Measurements from ENCODE around the gene MYO16.

MYO16 gene

DNA sequence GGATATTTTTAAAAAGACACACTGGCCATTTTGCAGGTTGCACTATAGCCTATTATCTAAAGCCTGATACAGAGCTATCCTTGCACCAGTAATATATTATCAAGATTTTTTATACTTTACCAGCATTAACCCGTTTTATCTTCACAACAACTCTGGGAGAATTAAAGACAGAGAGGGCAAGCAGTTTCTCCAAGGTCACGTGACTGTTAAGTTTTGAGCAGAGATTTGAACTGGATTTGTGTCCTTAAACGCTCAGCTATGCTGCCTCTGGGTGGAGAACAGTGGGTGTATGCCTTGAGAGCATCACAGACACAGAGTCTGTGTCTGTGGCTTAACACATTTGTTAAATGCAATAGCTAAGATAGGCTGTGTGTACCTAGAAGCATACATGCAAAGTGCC is 147.2 kb downstream of the MYO16 start:
- WGBS = 92% methylated on average over 3 of the region's 3 CpGs
- H3K9me3 ChIP-seq (ENCODE audit: control insufficient read depth, low read length) = no peaks in the 10 kb centered on the region

GRCh38 chr13:108777421-108778420 is 148.3 kb downstream of the MYO16 start:
- Histone ChIP-seq H3K4me2 (ENCODE audit: low read length, poor library complexity, severe bottlenecking) (peak overlapping the region; percentile 4), H3K18ac (ENCODE audit: low read depth in 1 of 2, low read length in 2 of 2) (no peak overlapping the region), H2BK15ac (ENCODE audit: low read depth, poor library complexity, severe bottlenecking) (no peak overlapping the region), H3K14ac (ENCODE audit: low read length in 2 of 2) (no peak overlapping the region), H3K27me3 (ENCODE audit: control insufficient read depth in 1 of 2, insufficient read depth in 1 of 2, low read length in 2 of 2) (no peaks in the 10 kb centered on the region), H2AK5ac (ENCODE audit: low read length, severe bottlenecking) (peak overlapping the region; percentile 23), H4K8ac (ENCODE audit: low read length) (no peak overlapping the region), H2BK5ac (ENCODE audit: low read depth, low read length, poor library complexity, severe bottlenecking) (peak overlapping the region; percentile 54), H3K9ac (ENCODE audit: low read length) (no peak overlapping the region), H3K36me3 (ENCODE audit: control insufficient read depth in 1 of 2, insufficient read depth in 2 of 2, low read depth in 1 of 2, low read length in 2 of 2) (no peaks in the 10 kb centered on the region), H3K4me3 (ENCODE audit: insufficient read depth in 1 of 2, low read depth in 1 of 2, low read length in 2 of 2) (no peak overlapping the region), H4K91ac (ENCODE audit: low read length) (no peak overlapping the region), H3K4me1 (ENCODE audit: control insufficient read depth, insufficient read depth, low read depth, low read length) (peaks cover 10% of the 10 kb centered on the region), H3K79me1 (replicated peaks; ENCODE audit: low read length, poor library complexity, severe bottlenecking) (no peaks in the 10 kb centered on the region), H3K4ac (ENCODE audit: low read depth in 1 of 2, low read length in 2 of 2) (no peak overlapping the region), H2AFZ (ENCODE audit: low read depth, low read length) (no peak overlapping the region), H3K27ac (ENCODE audit: low read length, poor library complexity, severe bottlenecking) (peak overlapping the region; percentile 78), H2BK120ac (ENCODE audit: low read depth, low read length) (no peak overlapping the region), H3K9me3 (ENCODE audit: control insufficient read depth, low read length) (no peaks in the 10 kb centered on the region), H3K23ac (ENCODE audit: low read length in 2 of 2) (no peak overlapping the region), H2BK12ac (ENCODE audit: low read length in 2 of 2) (no peak overlapping the region)
- DNase-seq = peak; percentile 40
- 39% methylated on average over 6 of the region's 9 CpGs for WGBS

More for the DNA sequence above, 147.2 kb downstream of the MYO16 start:
- Histone ChIP-seq H3K14ac (ENCODE audit: low read length in 2 of 2) (no peak overlapping the region), H2AK5ac (ENCODE audit: low read length, severe bottlenecking) (peak overlapping the region; percentile 89), H4K91ac (ENCODE audit: low read length) (no peak overlapping the region), H2BK15ac (ENCODE audit: low read depth, poor library complexity, severe bottlenecking) (no peak overlapping the region), H3K18ac (ENCODE audit: low read depth in 1 of 2, low read length in 2 of 2) (no peak overlapping the region), H2BK120ac (ENCODE audit: low read depth, low read length) (no peak overlapping the region), H2BK5ac (ENCODE audit: low read depth, low read length, poor library complexity, severe bottlenecking) (no peak overlapping the region), H3K27me3 (ENCODE audit: control insufficient read depth in 1 of 2, insufficient read depth in 1 of 2, low read length in 2 of 2) (no peaks in the 10 kb centered on the region), H4K8ac (ENCODE audit: low read length) (no peak overlapping the region), H3K4ac (ENCODE audit: low read depth in 1 of 2, low read length in 2 of 2) (no peak overlapping the region), H3K4me3 (ENCODE audit: insufficient read depth in 1 of 2, low read depth in 1 of 2, low read length in 2 of 2) (no peak overlapping the region), H3K23ac (ENCODE audit: low read length in 2 of 2) (no peak overlapping the region), H2BK12ac (ENCODE audit: low read length in 2 of 2) (no peak overlapping the region), H3K4me1 (ENCODE audit: control insufficient read depth, insufficient read depth, low read depth, low read length) (peaks cover 10% of the 10 kb centered on the region), H3K9ac (ENCODE audit: low read length) (no peak overlapping the region), H3K79me1 (replicated peaks; ENCODE audit: low read length, poor library complexity, severe bottlenecking) (no peaks in the 10 kb centered on the region), H2AFZ (ENCODE audit: low read depth, low read length) (no peak overlapping the region), H3K27ac (ENCODE audit: low read length, poor library complexity, severe bottlenecking) (peak overlapping the region; percentile 78), H3K36me3 (ENCODE audit: control insufficient read depth in 1 of 2, insufficient read depth in 2 of 2, low read depth in 1 of 2, low read length in 2 of 2) (no peaks in the 10 kb centered on the region), H3K4me2 (ENCODE audit: low read length, poor library complexity, severe bottlenecking) (no peak overlapping the region)
- no peak for DNase-seq

GRCh38 chr13:108779308-108779707 is 149.9 kb downstream of the MYO16 start:
- no peaks in the 10 kb centered on the region for H3K9me3 ChIP-seq (ENCODE audit: control insufficient read depth, low read length)
- H4K91ac ChIP-seq (ENCODE audit: low read length) = no peak overlapping the region
- peak overlapping the region; percentile 90 for H2AK5ac ChIP-seq (ENCODE audit: low read length, severe bottlenecking)
- no peak overlapping the region for H3K18ac ChIP-seq (ENCODE audit: low read depth in 1 of 2, low read length in 2 of 2)
- no peak overlapping the region for H3K4ac ChIP-seq (ENCODE audit: low read depth in 1 of 2, low read length in 2 of 2)
- H3K79me1 ChIP-seq (replicated peaks; ENCODE audit: low read length, poor library complexity, severe bottlenecking) = no peaks in the 10 kb centered on the region
- no peaks in the 10 kb centered on the region for H3K27me3 ChIP-seq (ENCODE audit: control insufficient read depth in 1 of 2, insufficient read depth in 1 of 2, low read length in 2 of 2)
- H2BK120ac ChIP-seq (ENCODE audit: low read depth, low read length) = no peak overlapping the region
- H3K36me3 ChIP-seq (ENCODE audit: control insufficient read depth in 1 of 2, insufficient read depth in 2 of 2, low read depth in 1 of 2, low read length in 2 of 2) = no peaks in the 10 kb centered on the region
- H2BK5ac ChIP-seq (ENCODE audit: low read depth, low read length, poor library complexity, severe bottlenecking) = no peak overlapping the region
- peak overlapping the region; percentile 13 for H3K27ac ChIP-seq (ENCODE audit: low read length, poor library complexity, severe bottlenecking)
- H2BK15ac ChIP-seq (ENCODE audit: low read depth, poor library complexity, severe bottlenecking) = no peak overlapping the region
- H3K14ac ChIP-seq (ENCODE audit: low read length in 2 of 2) = no peak overlapping the region
- 98% methylated on average over 2 of the region's 2 CpGs for WGBS
- H3K4me2 ChIP-seq (ENCODE audit: low read length, poor library complexity, severe bottlenecking) = no peak overlapping the region
- H2BK12ac ChIP-seq (ENCODE audit: low read length in 2 of 2) = no peak overlapping the region
- no peak for DNase-seq
- no peak overlapping the region for H4K8ac ChIP-seq (ENCODE audit: low read length)
- H3K23ac ChIP-seq (ENCODE audit: low read length in 2 of 2) = no peak overlapping the region
- H3K9ac ChIP-seq (ENCODE audit: low read length) = no peak overlapping the region
- H3K4me1 ChIP-seq (ENCODE audit: control insufficient read depth, insufficient read depth, low read depth, low read length) = peaks cover 10% of the 10 kb centered on the region
- no peak overlapping the region for H2AFZ ChIP-seq (ENCODE audit: low read depth, low read length)
- H3K4me3 ChIP-seq (ENCODE audit: insufficient read depth in 1 of 2, low read depth in 1 of 2, low read length in 2 of 2) = no peak overlapping the region

- Histone ChIP-seq H3K4me1 (ENCODE audit: control insufficient read depth, insufficient read depth, low read depth, low read length) (peaks cover 10% of the 10 kb centered on the region), H3K27me3 (ENCODE audit: control insufficient read depth in 1 of 2, insufficient read depth in 1 of 2, low read length in 2 of 2) (no peaks in the 10 kb centered on the region), H3K9me3 (ENCODE audit: control insufficient read depth, low read length) (no peaks in the 10 kb centered on the region), H2BK120ac (ENCODE audit: low read depth, low read length) (no peak overlapping the region), H3K18ac (ENCODE audit: low read depth in 1 of 2, low read length in 2 of 2) (no peak overlapping the region), H3K79me1 (replicated peaks; ENCODE audit: low read length, poor library complexity, severe bottlenecking) (no peaks in the 10 kb centered on the region), H3K9ac (ENCODE audit: low read length) (no peak overlapping the region), H3K4me2 (ENCODE audit: low read length, poor library complexity, severe bottlenecking) (no peak overlapping the region), H2BK15ac (ENCODE audit: low read depth, poor library complexity, severe bottlenecking) (no peak overlapping the region), H3K4me3 (ENCODE audit: insufficient read depth in 1 of 2, low read depth in 1 of 2, low read length in 2 of 2) (no peak overlapping the region), H2AK5ac (ENCODE audit: low read length, severe bottlenecking) (no peak overlapping the region), H3K23ac (ENCODE audit: low read length in 2 of 2) (no peak overlapping the region), H4K91ac (ENCODE audit: low read length) (no peak overlapping the region), H4K8ac (ENCODE audit: low read length) (no peak overlapping the region), H3K4ac (ENCODE audit: low read depth in 1 of 2, low read length in 2 of 2) (no peak overlapping the region), H2AFZ (ENCODE audit: low read depth, low read length) (no peak overlapping the region), H2BK5ac (ENCODE audit: low read depth, low read length, poor library complexity, severe bottlenecking) (no peak overlapping the region), H3K36me3 (ENCODE audit: control insufficient read depth in 1 of 2, insufficient read depth in 2 of 2, low read depth in 1 of 2, low read length in 2 of 2) (no peaks in the 10 kb centered on the region), H3K14ac (ENCODE audit: low read length in 2 of 2) (no peak overlapping the region), H3K27ac (ENCODE audit: low read length, poor library complexity, severe bottlenecking) (no peak overlapping the region), H2BK12ac (ENCODE audit: low read length in 2 of 2) (no peak overlapping the region)
- no peak for DNase-seq
- WGBS = 100% methylated on average over 3 of the region's 3 CpGs
Observed at GRCh38 chr13:108780706-108781105, 151.3 kb downstream of the MYO16 start.
